K562 (cell line): Measurements from ENCODE around the gene AJUBA. TPM values are rescaled to one million over a fixed set of nuclear protein-coding genes. Genes with fewer than 3 reads are reported as not detected.
A peak's percentile ranks its signal among the peaks of the same experiment; 100 is the strongest.

ENCODE experiments used
- ATAC-seq: fragments of 200-7000 bp; cut with Tn5 transposase; 3 replicates; pipeline ENCODE4 v1.9.1; 2020; ENCODE audit warnings: moderate library complexity
- BruUV-seq: library from RNA; stranded (reverse); fragments of 400-500 nt; replicated peaks from 2 replicates; lab custom pipeline; 2021; lab: Mats Ljungman, UMichigan
- CTCF ChIA-PET: fragments of 300-600 bp; formaldehyde crosslinking; extraction: SDS; loops from one replicate; lab custom pipeline; 2021; ENCODE audit warnings: low intra/inter-chr PET ratio; lab: Yijun Ruan, JAX
- POLR2A ChIA-PET: fragments of 300-600, 350-650 bp; sonication (Branson Sonifier 250); formaldehyde crosslinking; extraction: SDS; loops from one replicate; lab custom pipeline; 2021; ENCODE audit warnings: antibody characterized with exemption, inconsistent platforms; lab: Yijun Ruan, JAX
- DNase-seq, 4 experiments: peaks; one replicate each; pipeline versions ENCODE4 v3.0.0 to v3.0.0-alpha.2; 2011 to 2018; ENCODE audit warnings: low spot score in 3 of 4, mixed read lengths in 3 of 4; ENCODE audit errors: extremely low read depth in 1 of 4
- FAIRE-seq: peaks from 2 replicates; lab custom pipeline; 2011; peaks lifted over from hg19 to GRCh38; lab: Jason Lieb, UNC
- H2AFZ ChIP-seq: 2 replicates; pipeline ENCODE4 v1.6.0; 2011; ENCODE audit warnings: low read depth, low read length, control low read depth, inconsistent platforms
- H3K27ac ChIP-seq: fragments of 200-600 bp; 3 replicates; pipeline ENCODE4 v1.8.0; 2011; ENCODE audit warnings: low read depth, mild to moderate bottlenecking, control low read depth, inconsistent platforms, low read length, moderate library complexity, mixed read lengths; ENCODE audit errors: extremely low read depth
- H3K27me3 ChIP-seq, 2 experiments: fragments of 300-600 bp in 1 of 2; 2 replicates in 1 of 2; 3 replicates in 1 of 2; pipeline versions ENCODE4 v1.6.0 to v1.8.0; 2011; ENCODE audit warnings: inconsistent platforms in 2 of 2, low read length in 2 of 2, mild to moderate bottlenecking in 1 of 2, mixed read lengths in 1 of 2, moderate library complexity in 1 of 2; ENCODE audit not compliant: control insufficient read depth in 2 of 2, insufficient read depth in 2 of 2
- H3K36me3 ChIP-seq: fragments of 300-600 bp; 3 replicates; pipeline ENCODE4 v1.8.0; 2011; ENCODE audit warnings: mild to moderate bottlenecking, low read length, inconsistent platforms; ENCODE audit not compliant: control insufficient read depth, insufficient read depth
- H3K4me1 ChIP-seq, 2 experiments: fragments of 200-600 bp in 1 of 2; replicated peaks in 1 of 2; 2 replicates in 1 of 2; 3 replicates in 1 of 2; pipeline versions ENCODE4 v1.5.1 to v1.8.0; 2011; ENCODE audit warnings: inconsistent platforms in 2 of 2, low read length in 2 of 2, mild to moderate bottlenecking in 1 of 2, mixed read lengths in 1 of 2, moderate library complexity in 1 of 2; ENCODE audit not compliant: control insufficient read depth in 2 of 2, insufficient read depth in 2 of 2
- H3K4me2 ChIP-seq: 2 replicates; pipeline ENCODE4 v1.6.1; 2011; ENCODE audit warnings: low read length, control low read depth, inconsistent platforms, mixed read lengths; ENCODE audit not compliant: insufficient read depth
- H3K4me3 ChIP-seq: fragments of 200-600 bp; sonication (generic), shearing (Covaris generic); 2 replicates; pipeline ENCODE4 v1.5.1; 2016; ENCODE audit warnings: control low read depth, inconsistent platforms
- H3K79me2 ChIP-seq: fragments of 200-600 bp; 3 replicates; pipeline ENCODE4 v1.8.0; 2011; ENCODE audit warnings: low read length, inconsistent platforms; ENCODE audit not compliant: control insufficient read depth, insufficient read depth
- H3K9ac ChIP-seq, 2 experiments: 2 replicates each; pipeline versions ENCODE4 v1.6.0 to v1.6.1; 2011; ENCODE audit warnings: low read depth in 2 of 2, low read length in 2 of 2, control low read depth in 1 of 2, inconsistent platforms in 1 of 2, mild to moderate bottlenecking in 1 of 2, mixed read lengths in 1 of 2; ENCODE audit not compliant: insufficient read depth in 1 of 2
- H3K9me1 ChIP-seq: one replicate; pipeline ENCODE4 v1.6.0; 2011; ENCODE audit warnings: inconsistent platforms, mild to moderate bottlenecking, low read length, moderate library complexity; ENCODE audit not compliant: control insufficient read depth, insufficient read depth
- H3K9me3 ChIP-seq: replicated peaks from 2 replicates; pipeline ENCODE4 v1.5.1; 2011; ENCODE audit warnings: low read depth, low read length, inconsistent platforms; ENCODE audit not compliant: control insufficient read depth, insufficient read depth
- H4K20me1 ChIP-seq: replicated peaks from 2 replicates; pipeline ENCODE4 v1.6.1; 2011; ENCODE audit warnings: low read length, inconsistent platforms, mixed read lengths; ENCODE audit not compliant: control insufficient read depth, insufficient read depth
- CBFA2T3 ChIP-seq: fragments of 450-650 bp; IDR thresholded peaks from 2 replicates; pipeline ENCODE4 v1.6.1; 2017
- CBX3 ChIP-seq, 2 experiments: IDR thresholded peaks; 1 replicate in 1 of 2; 2 replicates in 1 of 2; pipeline ENCODE4 v1.6.1; 2012; ENCODE audit warnings: inconsistent platforms in 2 of 2, low read length in 2 of 2, borderline replicate concordance in 1 of 2, control low read depth in 1 of 2
- CCAR2 ChIP-seq: fragments of 200-400 bp; formaldehyde crosslinking; IDR thresholded peaks from 2 replicates; pipeline ENCODE4 v1.6.1; 2017; ENCODE audit warnings: mild to moderate bottlenecking, low read depth, low read length
- CCNT2 ChIP-seq: IDR thresholded peaks from 2 replicates; pipeline ENCODE4 v1.6.1; 2011; ENCODE audit warnings: borderline replicate concordance, low read depth, mild to moderate bottlenecking, moderate library complexity, mixed read lengths, low read length; ENCODE audit not compliant: insufficient read length; ENCODE audit errors: extremely low read depth
- CREB1 ChIP-seq, 2 experiments: sonication (generic) in 1 of 2; formaldehyde crosslinking in 1 of 2; IDR thresholded peaks; 2 replicates each; pipeline versions ENCODE4 v1.6.1 to v1.8.0; 2012 to 2022; ENCODE audit warnings: inconsistent platforms in 1 of 2, mild to moderate bottlenecking in 1 of 2, missing genetic modification reagents in 1 of 2, moderate library complexity in 1 of 2
- FOXA3 ChIP-seq, 2 experiments: fragments of 450-650 bp in 1 of 2; sonication (generic) in 1 of 2; formaldehyde crosslinking; IDR thresholded peaks in 1 of 2; conservative IDR thresholded peaks in 1 of 2; 2 replicates each; pipeline versions ENCODE4 v1.4.0 to v1.8.0; 2020 to 2022; ENCODE audit warnings: mild to moderate bottlenecking in 2 of 2, missing genetic modification reagents in 1 of 2
- HDGF ChIP-seq: fragments of 450-650 bp; IDR thresholded peaks from 2 replicates; pipeline ENCODE4 v1.6.1; 2016
- POLR2H ChIP-seq: IDR thresholded peaks from 2 replicates; pipeline ENCODE4 v1.6.1; 2016; ENCODE audit warnings: missing genetic modification characterization, low read depth, mild to moderate bottlenecking, control low read depth, missing compliant biosample characterization, moderate library complexity
- RHOXF2B ChIP-seq: fragments of 250-450 bp; sonication (Bioruptor Pico); conservative IDR thresholded peaks from 2 replicates; pipeline ENCODE4 v1.5.1; 2021
- SMARCE1 ChIP-seq: fragments of 450-650 bp; IDR thresholded peaks from 2 replicates; pipeline ENCODE4 v1.7.1; 2016; ENCODE audit warnings: mild to moderate bottlenecking
- SRSF7 ChIP-seq: fragments of 200-400 bp; formaldehyde crosslinking; optimal IDR thresholded peaks from 2 replicates; pipeline ENCODE3; 2017; ENCODE audit warnings: mild to moderate bottlenecking, low read depth, low read length
- TAL1 ChIP-seq: fragments of 450-650 bp; IDR thresholded peaks from 2 replicates; pipeline ENCODE4 v1.6.1; 2016; ENCODE audit warnings: mild to moderate bottlenecking
- TCF3 ChIP-seq: sonication (generic); formaldehyde crosslinking; IDR thresholded peaks from 2 replicates; pipeline ENCODE4 v1.4.0; 2020; ENCODE audit warnings: mild to moderate bottlenecking, missing genetic modification reagents
- ZNF280B ChIP-seq: fragments of 250-450 bp; sonication (Bioruptor Pico); IDR thresholded peaks from 2 replicates; pipeline ENCODE4 v1.5.1; 2021; ENCODE audit warnings: mild to moderate bottlenecking
- ZNF583 ChIP-seq: fragments of 250-450 bp; sonication (Bioruptor Pico); IDR thresholded peaks from 2 replicates; pipeline ENCODE4 v1.4.0; 2020
- WGBS: fragments of 100-300 bp; shearing (Covaris generic); methylation state at CpG from one replicate; pipeline ENCODE4 v1.1.6; 2016; ENCODE audit warnings: low coverage, mixed read lengths; ENCODE audit not compliant: insufficient coverage; ENCODE audit errors: missing lambda C conversion rate; 5-methylcytosine and 5-hydroxymethylcytosine counted together
- in situ Hi-C: fragments of 300-500 bp; cut with MboI; formaldehyde crosslinking; loops from 4 replicates; pipeline ENCODE4 v1.15.0; 2018; ENCODE audit warnings: inconsistent platforms, mixed read lengths
- intact Hi-C: fragments of 100-400 bp; cut with micrococcal nuclease; formaldehyde crosslinking; loops from 2 replicates; pipeline ENCODE4 v1.14.2; 2022
- polyA plus RNA-seq, 8 experiments: library from polyadenylated mRNA; depleted of rRNA in 4 of 8; stranded (reverse) in 5 of 8; unstranded in 3 of 8; fragments of >200 nt; fragmentation: Nextera tagmentation in 2 of 8; fragmentation: Illumina TruSeq in 1 of 8; extraction: Ambion mirVana in 2 of 8; extraction: Trizol in 1 of 8; gene quantifications; 2 replicates each; pipeline versions ENCODE4 v1.2.1 to v1.2.3, GENCODE V29; 2011 to 2014; ENCODE audit warnings: inconsistent platforms in 1 of 8, missing spikeins in 1 of 8
- total RNA-seq, 7 experiments: library from RNA; depleted of rRNA in 6 of 7; stranded (reverse); fragments of >200 nt in 6 of 7; fragmentation: Illumina TruSeq in 2 of 7; extraction: Trizol in 2 of 7; gene quantifications; 2 replicates each; pipeline versions ENCODE4 v1.2.1 to v1.2.3, GENCODE V29; 2011 to 2021; ENCODE audit warnings: low replicate concordance in 1 of 7

The AJUBA gene
- total and polyA plus RNA-seq, 9 of the 15 experiments (the other 6 are each of a cell fraction or from before 2014, with no cell fraction given): 0.73 to 4.7 (median 2.8) TPM

GRCh38 chr14:22978981-22979671, 3.2 kb downstream of the AJUBA start:
- intact Hi-C loops (no loop called here), in situ Hi-C loops (loop anchor here (5.0 kb wide), 1 partner anchor 73 kb away; no protein-coding TSS in a partner anchor)
- no peaks in the 10 kb centered on the region for H4K20me1 ChIP-seq
- H3K4me3 ChIP-seq: no peak overlapping the region
- H3K9me3 ChIP-seq: no peaks in the 10 kb centered on the region
- H3K27me3 ChIP-seq: no peaks in the 10 kb centered on the region
- H3K4me2 ChIP-seq: no peak overlapping the region
- 38% methylated on average over 3 of the region's 5 CpGs for WGBS
- ChIA-PET POLR2A (no interaction called here), CTCF (no interaction called here)
- DNase-seq (no peak), ATAC-seq (no peak), FAIRE-seq (no peak)
- H3K4me1 ChIP-seq: peaks cover 27 to 44% of the 10 kb centered on the region in 2 experiments
- no peaks in the 10 kb centered on the region for H3K9me1 ChIP-seq
- no peaks in the 10 kb centered on the region for H3K79me2 ChIP-seq
- no peak overlapping the region for H3K27ac ChIP-seq
- no peak for TF ChIP-seq CREB1 (IDR thresholded peaks at IDR 0.05)
- TF ChIP-seq CREB1 (CRISPR knock-in tag; IDR thresholded peaks at IDR 0.05): no peak
- no peak for TF ChIP-seq CCNT2
- H3K9ac ChIP-seq: peak overlapping the region in 1 of 2 experiments; percentile 6; a peak in 1 of 4 replicates
- no TSS peak for BruUV-seq
- H2AFZ ChIP-seq: no peak overlapping the region
- H3K36me3 ChIP-seq: no peaks in the 10 kb centered on the region

GRCh38 chr14:22978487-22978837, 3.9 kb downstream of the AJUBA start:
- in situ Hi-C loops: loop anchor here (5.0 kb wide), 1 partner anchor 74 kb away; no protein-coding TSS in a partner anchor
- BruUV-seq: no TSS peak

More at GRCh38 chr14:22978487-22978837, 3.9 kb downstream of the AJUBA start:
- Histone ChIP-seq H3K79me2 (no peaks in the 10 kb centered on the region), H3K9me3 (no peaks in the 10 kb centered on the region), H3K27ac (no peak overlapping the region), H3K9ac (peak overlapping the region in 1 of 2 experiments; percentile 79; a peak in 1 of 4 replicates), H2AFZ (no peak overlapping the region), H3K4me3 (no peak overlapping the region), H4K20me1 (no peaks in the 10 kb centered on the region), H3K36me3 (no peaks in the 10 kb centered on the region), H3K9me1 (no peaks in the 10 kb centered on the region), H3K4me2 (no peak overlapping the region), H3K4me1 (peaks cover 27 to 44% of the 10 kb centered on the region in 2 experiments), H3K27me3 (no peaks in the 10 kb centered on the region)
- no peak for TF ChIP-seq RHOXF2B (CRISPR knock-in tag)
- no peak for TF ChIP-seq CBX3 (IDR thresholded peaks at IDR 0.05; ENCODE audit: borderline replicate concordance in 1 of 2, low read length in 2 of 2)
- no peak for TF ChIP-seq HDGF
- TF ChIP-seq ZNF583: no peak
- no peak for TF ChIP-seq SRSF7
- no peak for TF ChIP-seq SMARCE1
- peak; percentile 45 for TF ChIP-seq CBFA2T3
- peak; percentile 33; the same call in 1 of the 2 replicates for TF ChIP-seq TCF3 (CRISPR knock-in tag)
- no peak for TF ChIP-seq POLR2H
- no peak for TF ChIP-seq CCAR2
- peak in 1 of 2 experiments; percentile 66; a peak in 2 of 4 replicates for TF ChIP-seq FOXA3 (CRISPR knock-in tag; conservative IDR thresholded peaks at IDR 0.05 in 1 of 2, IDR thresholded peaks at IDR 0.05 in 1 of 2)
- TF ChIP-seq ZNF280B: no peak
- TF ChIP-seq TAL1: peak; percentile 27; the same call in 1 of the 2 replicates
- DNase-seq (peak in 2 of 4 experiments; percentile 44 to 60), ATAC-seq (no peak), FAIRE-seq (peak; percentile 79)
- ChIA-PET CTCF (no interaction called here), POLR2A (interaction anchor here (0.6 kb wide), 1 partner anchor 23 kb away, joined by 3 read pairs; no protein-coding TSS in a partner anchor)
- intact Hi-C loops: no loop called here
- 24% methylated on average over 3 of the region's 3 CpGs for WGBS
